Measurements from ENCODE around the gene SLC25A13. TPM values are rescaled to one million over a fixed set of nuclear protein-coding genes. Genes with fewer than 3 reads are reported as not detected.
A peak's percentile ranks its signal among the peaks of the same experiment; 100 is the strongest.
"Not testable (repeated sequence)": the region's sequence is repeated elsewhere in the genome, so short reads cannot be mapped to it uniquely, and the experiment has no call there.

The SLC25A13 gene
- total RNA-seq, 1 experiment from 2014 or later = 29.7 TPM

- DNase-seq (ENCODE audit: low read depth) = not testable (repeated sequence)
These were observed 4.9 kb upstream of the SLC25A13 start for GRCh38 chr7:96326752-96327151.

GRCh38 chr7:96322847-96323461 lies 1.1 kb upstream of the SLC25A13 start:
- no peak for DNase-seq (ENCODE audit: low read depth)

- no peak for DNase-seq (ENCODE audit: low read depth)
These were observed 436 bp upstream of the SLC25A13 start for GRCh38 chr7:96322373-96322695.

- peak; percentile 88 for DNase-seq (ENCODE audit: low read depth)
These were observed 754 bp downstream of the SLC25A13 start for GRCh38 chr7:96321031-96321657.

- no peak for DNase-seq (ENCODE audit: low read depth)
These were observed 1.5 kb downstream of the SLC25A13 start for GRCh38 chr7:96320442-96320841.

GRCh38 chr7:96319439-96319838 lies 2.5 kb downstream of the SLC25A13 start:
- DNase-seq (ENCODE audit: low read depth) = no peak

- no peak for DNase-seq (ENCODE audit: low read depth)
These were observed 4.9 kb downstream of the SLC25A13 start for GRCh38 chr7:96316949-96317348.

- no peak for DNase-seq (ENCODE audit: low read depth)
These were observed 6.8 kb downstream of the SLC25A13 start for GRCh38 chr7:96315125-96315512.

- DNase-seq (ENCODE audit: low read depth) = peak; percentile 75
These were observed 7.3 kb downstream of the SLC25A13 start for GRCh38 chr7:96314402-96315124.

GRCh38 chr7:96313940-96314339 lies 8.0 kb downstream of the SLC25A13 start:
- no peak for DNase-seq (ENCODE audit: low read depth)

GRCh38 chr7:96312502-96312901 lies 9.4 kb downstream of the SLC25A13 start:
- no peak for DNase-seq (ENCODE audit: low read depth)

- no peak for DNase-seq (ENCODE audit: low read depth)
These were observed 9.9 kb downstream of the SLC25A13 start for GRCh38 chr7:96311967-96312366.

GRCh38 chr7:96310110-96310509 lies 11.8 kb downstream of the SLC25A13 start:
- DNase-seq (ENCODE audit: low read depth) = no peak

- DNase-seq (ENCODE audit: low read depth) = no peak
These were observed 13.0 kb downstream of the SLC25A13 start for GRCh38 chr7:96308950-96309263.

- peak; percentile 12 for DNase-seq (ENCODE audit: low read depth)
These were observed 13.5 kb downstream of the SLC25A13 start for GRCh38 chr7:96308253-96308949.

GRCh38 chr7:96306385-96307125 lies 15.3 kb downstream of the SLC25A13 start:
- DNase-seq (ENCODE audit: low read depth) = no peak

GRCh38 chr7:96305915-96306314 lies 16.0 kb downstream of the SLC25A13 start:
- no peak for DNase-seq (ENCODE audit: low read depth)

- peak; percentile 63 for DNase-seq (ENCODE audit: low read depth)
These were observed 17.3 kb downstream of the SLC25A13 start for GRCh38 chr7:96304573-96304972.

GRCh38 chr7:96303686-96304443 lies 18.0 kb downstream of the SLC25A13 start:
- peak; percentile 95 for DNase-seq (ENCODE audit: low read depth)

- no peak for DNase-seq (ENCODE audit: low read depth)
These were observed 18.7 kb downstream of the SLC25A13 start for GRCh38 chr7:96303105-96303685.

GRCh38 chr7:96300986-96301385 lies 20.9 kb downstream of the SLC25A13 start:
- no peak for DNase-seq (ENCODE audit: low read depth)

Measured in M059J (cell line).